Activated T-cell treated with anti-CD3 and anti-CD28 coated beads, Interleukin-2, amount 50 U/mL, for 72 hours (primary cell): ENCODE data around the gene NDUFB8. TPM values are rescaled to one million over a fixed set of nuclear protein-coding genes. Genes with fewer than 3 reads are reported as not detected.

ENCODE experiments used
- ATAC-seq, 2 donors: fragments of 150-1000 bp; cut with Tn5 transposase; replicated peaks in 1 of 2; 2 replicates each; pipeline ENCODE4 v1.10.0; 2021; ENCODE audit warnings: moderate library complexity in 2 of 2, mild to moderate bottlenecking in 1 of 2
- DNase-seq, 2 donors: peaks; one replicate each; pipeline ENCODE4 v3.0.0; 2021 to 2022; ENCODE audit warnings: mixed read lengths in 1 of 2
- H3K27ac Mint-ChIP-seq: one replicate; pipeline ENCODE4 v1.8.0; 2022; ENCODE audit warnings: mild to moderate bottlenecking, moderate library complexity, mixed read lengths
- H3K27me3 Mint-ChIP-seq: one replicate; pipeline ENCODE4 v1.8.0; 2022; ENCODE audit warnings: low read depth, mixed read lengths
- H3K36me3 Mint-ChIP-seq, 2 donors: one replicate each; pipeline ENCODE4 v1.8.0; 2022; ENCODE audit warnings: mixed read lengths in 2 of 2, mild to moderate bottlenecking in 1 of 2; ENCODE audit not compliant: insufficient read depth in 2 of 2
- H3K4me1 Mint-ChIP-seq: one replicate; pipeline ENCODE4 v1.8.0; 2022; ENCODE audit warnings: low read depth, mixed read lengths
- H3K4me3 Mint-ChIP-seq, 2 donors: one replicate each; pipeline ENCODE4 v1.8.0; 2022; ENCODE audit warnings: mild to moderate bottlenecking in 2 of 2, mixed read lengths in 2 of 2, moderate library complexity in 2 of 2
- H3K9me3 Mint-ChIP-seq, 2 donors: one replicate each; pipeline ENCODE4 v1.8.0; 2022; ENCODE audit warnings: mixed read lengths in 2 of 2
- total RNA-seq, 2 donors: library from RNA; stranded (reverse); gene quantifications; one replicate each; pipeline ENCODE4 v1.2.3, GENCODE V29; 2022

The NDUFB8 gene
- total RNA-seq, 2 donors from 2014 or later = 327 to 390 TPM

- H3K27me3 Mint-ChIP-seq = peaks cover 9% of the 10 kb centered on the region
- H3K27ac Mint-ChIP-seq = no peak overlapping the region
- H3K4me3 Mint-ChIP-seq = no peak overlapping the region
- peaks cover 6 to 18% of the 10 kb centered on the region in 2 donors for H3K36me3 Mint-ChIP-seq
- no peak for ATAC-seq
- H3K9me3 Mint-ChIP-seq = no peaks in the 10 kb centered on the region
- H3K4me1 Mint-ChIP-seq = peaks cover 15% of the 10 kb centered on the region
- no peak for DNase-seq
Observed at GRCh38 chr10:100487529-100487928, 42.1 kb downstream of the NDUFB8 start.

GRCh38 chr10:100485801-100486495 is 43.7 kb downstream of the NDUFB8 start:
- Mint-ChIP-seq H3K27ac (no peak overlapping the region), H3K27me3 (peaks cover 16% of the 10 kb centered on the region)
- no peak for ATAC-seq

GRCh38 chr10:100485366-100485765 is 44.3 kb downstream of the NDUFB8 start:
- Mint-ChIP-seq H3K9me3 (peaks cover 0 to 2% of the 10 kb centered on the region in 2 donors), H3K4me3 (no peak overlapping the region), H3K27me3 (peaks cover 22% of the 10 kb centered on the region), H3K4me1 (peaks cover 27% of the 10 kb centered on the region), H3K27ac (no peak overlapping the region), H3K36me3 (peaks cover 6 to 15% of the 10 kb centered on the region in 2 donors)
- ATAC-seq = no peak
- DNase-seq = no peak

More at GRCh38 chr10:100485801-100486495, 43.7 kb downstream of the NDUFB8 start:
- Mint-ChIP-seq H3K9me3 (peaks cover 0 to 2% of the 10 kb centered on the region in 2 donors), H3K4me3 (no peak overlapping the region), H3K36me3 (peaks cover 6 to 17% of the 10 kb centered on the region in 2 donors), H3K4me1 (peaks cover 27% of the 10 kb centered on the region)
- DNase-seq = no peak

- H3K36me3 Mint-ChIP-seq = peaks cover 0 to 8% of the 10 kb centered on the region in 2 donors
- DNase-seq (no peak), ATAC-seq (no peak)
- H3K4me3 Mint-ChIP-seq = no peak overlapping the region
- H3K9me3 Mint-ChIP-seq = peaks cover 0 to 2% of the 10 kb centered on the region in 2 donors
- peaks cover 27% of the 10 kb centered on the region for H3K4me1 Mint-ChIP-seq
- no peak overlapping the region for H3K27ac Mint-ChIP-seq
- peaks cover 35% of the 10 kb centered on the region for H3K27me3 Mint-ChIP-seq
Observed at GRCh38 chr10:100483876-100484666, 45.6 kb downstream of the NDUFB8 start.

- Mint-ChIP-seq H3K36me3 (peaks cover 0 to 4% of the 10 kb centered on the region in 2 donors), H3K4me3 (peak overlapping the region; percentile 80 to 88), H3K9me3 (peaks cover 0 to 2% of the 10 kb centered on the region in 2 donors), H3K27ac (no peak overlapping the region), H3K27me3 (peaks cover 45% of the 10 kb centered on the region), H3K4me1 (peaks cover 27% of the 10 kb centered on the region)
- ATAC-seq = peak in 1 of 2 donors; percentile 3
- no peak for DNase-seq
Observed at GRCh38 chr10:100482834-100483185, 46.9 kb downstream of the NDUFB8 start.

- peaks cover 45% of the 10 kb centered on the region for H3K27me3 Mint-ChIP-seq
- no peak overlapping the region for H3K27ac Mint-ChIP-seq
- peaks cover 0 to 4% of the 10 kb centered on the region in 2 donors for H3K36me3 Mint-ChIP-seq
- H3K4me3 Mint-ChIP-seq = peak overlapping the region; percentile 80 to 88
- peaks cover 27% of the 10 kb centered on the region for H3K4me1 Mint-ChIP-seq
- DNase-seq (peak; percentile 69 to 80), ATAC-seq (peak; percentile 70 to 76)
- peaks cover 0 to 2% of the 10 kb centered on the region in 2 donors for H3K9me3 Mint-ChIP-seq
Observed at GRCh38 chr10:100482181-100482833, 47.4 kb downstream of the NDUFB8 start.

GRCh38 chr10:100481462-100482081 is 48.1 kb downstream of the NDUFB8 start:
- peaks cover 0 to 2% of the 10 kb centered on the region in 2 donors for H3K36me3 Mint-ChIP-seq
- H3K27ac Mint-ChIP-seq = no peak overlapping the region
- H3K4me1 Mint-ChIP-seq = peaks cover 27% of the 10 kb centered on the region
- peaks cover 45% of the 10 kb centered on the region for H3K27me3 Mint-ChIP-seq
- peaks cover 0 to 2% of the 10 kb centered on the region in 2 donors for H3K9me3 Mint-ChIP-seq
- ATAC-seq (peak; percentile 93), DNase-seq (peak; percentile 86 to 91)
- H3K4me3 Mint-ChIP-seq = peak overlapping the region; percentile 80 to 88

- Mint-ChIP-seq H3K27me3 (peaks cover 45% of the 10 kb centered on the region), H3K4me3 (no peak overlapping the region), H3K36me3 (peaks cover 0 to 2% of the 10 kb centered on the region in 2 donors), H3K9me3 (peaks cover 0 to 2% of the 10 kb centered on the region in 2 donors), H3K27ac (no peak overlapping the region), H3K4me1 (peaks cover 27% of the 10 kb centered on the region)
- no peak for ATAC-seq
- DNase-seq = no peak
Observed at GRCh38 chr10:100480002-100480401, 49.7 kb downstream of the NDUFB8 start.

GRCh38 chr10:100479037-100479436 is 50.6 kb downstream of the NDUFB8 start:
- H3K4me1 Mint-ChIP-seq = peaks cover 27% of the 10 kb centered on the region
- H3K4me3 Mint-ChIP-seq = no peak overlapping the region
- H3K9me3 Mint-ChIP-seq = peaks cover 0 to 2% of the 10 kb centered on the region in 2 donors
- no peak for ATAC-seq
- peaks cover 0 to 2% of the 10 kb centered on the region in 2 donors for H3K36me3 Mint-ChIP-seq
- peaks cover 45% of the 10 kb centered on the region for H3K27me3 Mint-ChIP-seq
- DNase-seq = no peak
- no peak overlapping the region for H3K27ac Mint-ChIP-seq

GRCh38 chr10:100477970-100478369 is 51.7 kb downstream of the NDUFB8 start:
- ATAC-seq = no peak
- H3K9me3 Mint-ChIP-seq = peaks cover 0 to 2% of the 10 kb centered on the region in 2 donors
- H3K27me3 Mint-ChIP-seq = peaks cover 38% of the 10 kb centered on the region
- no peak overlapping the region for H3K4me3 Mint-ChIP-seq
- H3K27ac Mint-ChIP-seq = no peak overlapping the region
- no peak for DNase-seq
- peaks cover 0 to 2% of the 10 kb centered on the region in 2 donors for H3K36me3 Mint-ChIP-seq
- peaks cover 16% of the 10 kb centered on the region for H3K4me1 Mint-ChIP-seq
